PC-9 (cell line): ENCODE results near the gene NKAIN2.

Source experiments
- CTCF ChIP-seq: fragments of 200-600 bp; sonication (generic); conservative IDR thresholded peaks from 2 replicates; pipeline ENCODE4 v1.6.1; 2017; ENCODE audit warnings: mixed run types, antibody characterized with exemption, mild to moderate bottlenecking, moderate library complexity
- EZH2 ChIP-seq: fragments of 200-600 bp; sonication (generic); IDR thresholded peaks from 2 replicates; pipeline ENCODE4 v1.8.0; 2017; ENCODE audit warnings: antibody characterized with exemption, low read depth

- no peak for TF ChIP-seq CTCF
- no peak for TF ChIP-seq EZH2
Measured at GRCh38 chr6:123810948-123811347, 7.3 kb downstream of the NKAIN2 start.
